CD4-positive, alpha-beta T cell (primary cell): Measurements from ENCODE around the gene PTPMT1. TPM values are rescaled to one million over a fixed set of nuclear protein-coding genes. Genes with fewer than 3 reads are reported as not detected.

Experiments used
- ATAC-seq: fragments of 200-7000 bp; cut with Tn5 transposase; one replicate; pipeline ENCODE4 v1.10.0; 2022; ENCODE audit warnings: mild to moderate bottlenecking; ENCODE audit not compliant: poor library complexity
- CTCF ChIA-PET: fragments of 350-600 bp; sonication (Branson Sonifier 250); formaldehyde crosslinking; loops from one replicate; lab custom pipeline; 2021; ENCODE audit warnings: antibody characterized with exemption, inconsistent platforms; lab: Charles Lee
- POLR2A ChIA-PET: fragments of 350-600 bp; sonication (Branson Sonifier 250); formaldehyde crosslinking; loops from one replicate; lab custom pipeline; 2021; ENCODE audit warnings: antibody characterized with exemption, inconsistent platforms; lab: Charles Lee
- DNase-seq, 14 experiments: peaks; one replicate each; pipeline ENCODE4 v3.0.0-alpha.2; 2013 to 2020; ENCODE audit warnings: mixed read lengths in 2 of 14
- H3K27ac ChIP-seq, 2 donors: one replicate each; pipeline versions ENCODE4 v1.5.1 to v1.7.0; 2013; ENCODE audit warnings: low read length in 2 of 2, low read depth in 1 of 2, mild to moderate bottlenecking in 1 of 2
- H3K27me3 ChIP-seq, 2 experiments: 1 replicate in 1 of 2; 2 replicates in 1 of 2; pipeline versions ENCODE4 v1.6.1 to v1.7.0; 2013; ENCODE audit warnings: low read length in 2 of 2, control low read depth in 1 of 2, mild to moderate bottlenecking in 1 of 2, moderate library complexity in 1 of 2; ENCODE audit not compliant: insufficient read depth in 2 of 2, control insufficient read depth in 1 of 2
- H3K36me3 ChIP-seq: one replicate; pipeline ENCODE4 v1.6.1; 2013; ENCODE audit warnings: low read length, control low read depth; ENCODE audit not compliant: insufficient read depth
- H3K4me1 ChIP-seq: one replicate; pipeline ENCODE4 v1.6.1; 2013; ENCODE audit warnings: low read length, control low read depth; ENCODE audit not compliant: insufficient read depth
- H3K4me3 ChIP-seq: one replicate; pipeline ENCODE4 v1.5.1; 2013; ENCODE audit warnings: mild to moderate bottlenecking, low read length, moderate library complexity
- H3K9me3 ChIP-seq, 2 experiments: 1 replicate in 1 of 2; 2 replicates in 1 of 2; pipeline versions ENCODE4 v1.6.1 to v1.7.0; 2013; ENCODE audit warnings: low read length in 2 of 2, mild to moderate bottlenecking in 2 of 2, control low read depth in 1 of 2, moderate library complexity in 1 of 2; ENCODE audit not compliant: control insufficient read depth in 1 of 2, insufficient read depth in 1 of 2
- H3K27ac Mint-ChIP-seq: one replicate; pipeline ENCODE4 v1.8.0; 2020; ENCODE audit warnings: mixed read lengths
- H3K27me3 Mint-ChIP-seq: one replicate; pipeline ENCODE4 v1.8.0; 2021; ENCODE audit warnings: mixed read lengths
- H3K36me3 Mint-ChIP-seq: one replicate; pipeline ENCODE4 v1.8.0; 2021; ENCODE audit warnings: low read depth, mixed read lengths
- H3K4me1 Mint-ChIP-seq: one replicate; pipeline ENCODE4 v1.8.0; 2021; ENCODE audit warnings: low read depth, mixed read lengths
- H3K4me3 Mint-ChIP-seq: one replicate; pipeline ENCODE4 v1.8.0; 2020; ENCODE audit warnings: mild to moderate bottlenecking, mixed read lengths
- H3K9me3 Mint-ChIP-seq: one replicate; pipeline ENCODE4 v1.8.0; 2020; ENCODE audit warnings: mixed read lengths
- CTCF ChIP-seq: fragments of 200-600 bp; IDR thresholded peaks from one replicate; pipeline ENCODE4 v1.8.0; 2022; ENCODE audit warnings: antibody characterized with exemption, mild to moderate bottlenecking
- intact Hi-C, 2 experiments: fragments of 100-400 bp; cut with DNase I in 1 of 2; cut with micrococcal nuclease in 1 of 2; formaldehyde crosslinking; loops; one replicate each; pipeline versions ENCODE4 v1.15.1 to v1.9.0; 2023 to 2025; cut with DNase I, micrococcal nuclease
- total RNA-seq, 174 experiments: library from RNA in 2 of 174; stranded (reverse) in 2 of 174; gene quantifications; one replicate each; pipeline ENCODE4 v1.2.3 and lab custom pipeline; 2021 to 2026

Gene PTPMT1
- total RNA-seq, 2 experiments from 2014 or later: 18.9 to 26.7 TPM

- Histone ChIP-seq H3K9me3 (no peaks in the 10 kb centered on the region), H3K4me1 (peaks cover 2% of the 10 kb centered on the region), H3K27ac (no peak overlapping the region), H3K36me3 (peaks cover 27% of the 10 kb centered on the region), H3K27me3 (no peaks in the 10 kb centered on the region), H3K4me3 (no peak overlapping the region)
- no peaks in the 10 kb centered on the region for H3K9me3 Mint-ChIP-seq
- ATAC-seq (no peak), DNase-seq (no peak)
- POLR2A ChIA-PET: no interaction called here
- no peaks in the 10 kb centered on the region for H3K4me1 Mint-ChIP-seq
- no peak overlapping the region for H3K27ac Mint-ChIP-seq
- intact Hi-C loops: no loop called here
- no peak for TF ChIP-seq CTCF
- no peak overlapping the region for H3K4me3 Mint-ChIP-seq
- CTCF ChIA-PET: no interaction called here
- peaks cover 33% of the 10 kb centered on the region for H3K36me3 Mint-ChIP-seq
- H3K27me3 Mint-ChIP-seq: no peaks in the 10 kb centered on the region
Measured at GRCh38 chr11:47617417-47617809, 52.0 kb downstream of the PTPMT1 start.

GRCh38 chr11:47620836-47621378, 55.5 kb downstream of the PTPMT1 start:
- CTCF ChIA-PET: no interaction called here
- H3K27ac Mint-ChIP-seq: no peak overlapping the region
- H3K9me3 Mint-ChIP-seq: no peaks in the 10 kb centered on the region
- H3K4me3 Mint-ChIP-seq: no peak overlapping the region
- Histone ChIP-seq H3K4me3 (no peak overlapping the region), H3K9me3 (no peaks in the 10 kb centered on the region), H3K27ac (no peak overlapping the region), H3K27me3 (no peaks in the 10 kb centered on the region), H3K4me1 (peaks cover 2% of the 10 kb centered on the region), H3K36me3 (peaks cover 54% of the 10 kb centered on the region)
- no peaks in the 10 kb centered on the region for H3K4me1 Mint-ChIP-seq
- intact Hi-C loops: no loop called here
- no peak for ATAC-seq
- DNase-seq: no peak
- TF ChIP-seq CTCF: no peak
- POLR2A ChIA-PET: no interaction called here
- no peaks in the 10 kb centered on the region for H3K27me3 Mint-ChIP-seq
- peaks cover 58% of the 10 kb centered on the region for H3K36me3 Mint-ChIP-seq

Other genes with a start within 250 kb of the PTPMT1 start
- not detected for gene MYBPC3, start 212.9 kb upstream of the PTPMT1 start, total RNA-seq
- 1 to 10 TPM; 4.9 to 5.9 TPM for gene SPI1, start 187.1 kb upstream of the PTPMT1 start, total RNA-seq
- 10 to 100 TPM; 36.6 to 39.2 TPM for gene SLC39A13, start 157.0 kb upstream of the PTPMT1 start, total RNA-seq
- 10 to 100 TPM; 51.3 to 59.5 TPM for gene PSMC3, start 139.2 kb upstream of the PTPMT1 start, total RNA-seq
- under 1 TPM; 0.56 to 0.85 TPM for gene RAPSN, start 116.5 kb upstream of the PTPMT1 start, total RNA-seq
- gene CELF1, start 12.5 kb upstream of the PTPMT1 start, total RNA-seq: 100 to 1,000 TPM; 103 to 111 TPM
- 10 to 100 TPM; 29.1 to 30.2 TPM for gene KBTBD4, start 13.4 kb downstream of the PTPMT1 start, total RNA-seq
- gene NDUFS3, start 13.5 kb downstream of the PTPMT1 start, total RNA-seq: 100 to 1,000 TPM; 139 to 144 TPM
- gene FAM180B, start 21.1 kb downstream of the PTPMT1 start, total RNA-seq: under 1 TPM; 0.55 to 0.92 TPM
- under 1 TPM; 0.41 to 0.92 TPM for gene C1QTNF4, start 28.8 kb downstream of the PTPMT1 start, total RNA-seq
- gene MTCH2, start 77.0 kb downstream of the PTPMT1 start, total RNA-seq: 10 to 100 TPM; 11.8 to 12.7 TPM
- gene AGBL2, start 149.8 kb downstream of the PTPMT1 start, total RNA-seq: 1 to 10 TPM; 3.6 to 4.4 TPM
- 100 to 1,000 TPM; 402 to 427 TPM for gene FNBP4, start 201.7 kb downstream of the PTPMT1 start, total RNA-seq